ENCODE results near the gene CDC40.

The CDC40 gene

DNA sequence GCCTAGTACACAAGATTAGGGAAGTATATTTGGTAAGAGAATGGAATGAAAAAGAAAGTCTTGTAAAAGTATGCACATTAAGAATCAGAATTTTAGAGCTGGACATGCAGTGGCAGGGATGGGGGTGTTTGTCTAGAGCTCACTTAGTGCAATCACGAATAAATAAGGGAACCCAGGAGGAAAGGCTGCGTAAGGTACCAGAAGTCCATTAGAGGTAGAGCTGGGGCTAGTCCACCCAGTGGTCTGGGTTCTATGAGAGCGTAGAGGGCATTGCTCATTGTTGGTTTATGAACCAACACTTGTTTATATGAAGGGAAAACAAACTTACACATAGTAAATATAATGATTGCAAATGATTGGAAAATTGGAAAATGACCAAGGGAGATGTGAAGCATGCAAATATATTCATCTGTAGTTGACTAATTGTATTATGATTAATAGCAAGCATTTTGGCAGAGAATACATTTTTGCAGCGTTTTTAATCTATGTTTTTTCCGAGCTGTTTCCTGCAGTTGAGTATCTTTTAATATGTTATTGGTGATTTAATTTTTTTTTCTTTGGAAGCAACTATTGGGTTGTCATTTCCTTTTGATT, 3.2 kb downstream of the CDC40 start:
- no peak overlapping the region for H3K4me3 ChIP-seq (replicated peaks; ENCODE audit: low read depth, low read length)
- no peak for DNase-seq (ENCODE audit: extremely low read depth, low read depth)
- TF ChIP-seq, protein P1, sequence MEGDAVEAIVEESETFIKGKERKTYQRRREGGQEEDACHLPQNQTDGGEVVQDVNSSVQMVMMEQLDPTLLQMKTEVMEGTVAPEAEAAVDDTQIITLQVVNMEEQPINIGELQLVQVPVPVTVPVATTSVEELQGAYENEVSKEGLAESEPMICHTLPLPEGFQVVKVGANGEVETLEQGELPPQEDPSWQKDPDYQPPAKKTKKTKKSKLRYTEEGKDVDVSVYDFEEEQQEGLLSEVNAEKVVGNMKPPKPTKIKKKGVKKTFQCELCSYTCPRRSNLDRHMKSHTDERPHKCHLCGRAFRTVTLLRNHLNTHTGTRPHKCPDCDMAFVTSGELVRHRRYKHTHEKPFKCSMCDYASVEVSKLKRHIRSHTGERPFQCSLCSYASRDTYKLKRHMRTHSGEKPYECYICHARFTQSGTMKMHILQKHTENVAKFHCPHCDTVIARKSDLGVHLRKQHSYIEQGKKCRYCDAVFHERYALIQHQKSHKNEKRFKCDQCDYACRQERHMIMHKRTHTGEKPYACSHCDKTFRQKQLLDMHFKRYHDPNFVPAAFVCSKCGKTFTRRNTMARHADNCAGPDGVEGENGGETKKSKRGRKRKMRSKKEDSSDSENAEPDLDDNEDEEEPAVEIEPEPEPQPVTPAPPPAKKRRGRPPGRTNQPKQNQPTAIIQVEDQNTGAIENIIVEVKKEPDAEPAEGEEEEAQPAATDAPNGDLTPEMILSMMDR (IDR thresholded peaks at IDR 0.05; ENCODE audit: low read depth, low read length, missing control alignments): no peak

DNA sequence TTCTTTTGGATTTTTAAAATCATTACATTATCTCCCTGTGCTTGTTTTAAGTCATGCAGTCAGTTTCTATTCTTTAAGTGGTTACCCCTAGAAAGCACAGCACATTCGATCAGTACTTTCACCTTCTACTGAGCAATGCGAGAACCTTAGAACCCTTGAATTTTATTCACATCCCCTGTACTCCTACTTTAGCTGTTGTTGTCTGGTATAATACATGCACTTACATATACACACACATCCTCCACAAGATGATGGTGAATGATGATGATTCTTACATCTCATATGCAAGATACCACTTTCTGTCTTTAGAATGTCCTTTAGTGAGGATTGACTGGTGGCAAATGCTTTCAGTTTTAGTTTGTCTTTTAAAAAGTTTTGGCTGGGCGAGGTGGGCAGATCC, 5.7 kb downstream of the CDC40 start:
- TF ChIP-seq, protein P1 (IDR thresholded peaks at IDR 0.05; ENCODE audit: low read depth, low read length, missing control alignments): no peak
- no peak for DNase-seq (ENCODE audit: extremely low read depth, low read depth)
- H3K4me3 ChIP-seq (replicated peaks; ENCODE audit: low read depth, low read length): no peak overlapping the region

DNA sequence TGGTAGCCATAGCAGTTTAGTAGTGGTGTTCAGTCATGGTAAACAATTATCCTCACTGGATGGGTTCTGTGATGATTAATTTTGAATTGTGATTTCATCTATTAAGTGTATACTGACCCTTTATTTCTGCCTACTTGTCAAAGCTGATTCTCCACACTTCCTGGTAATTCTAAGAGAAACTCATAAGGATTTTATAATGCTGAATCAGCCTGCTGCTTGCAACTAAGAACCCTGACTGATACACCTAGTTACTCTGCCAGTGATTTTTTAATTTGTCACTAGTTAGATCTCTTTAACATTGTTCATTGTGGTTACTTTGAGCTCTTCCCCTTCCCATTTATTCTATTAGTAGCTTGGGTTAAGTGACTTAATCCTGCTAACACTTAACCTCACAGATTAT, 8.6 kb downstream of the CDC40 start:
- DNase-seq (ENCODE audit: extremely low read depth, low read depth): no peak
- H3K4me3 ChIP-seq (replicated peaks; ENCODE audit: low read depth, low read length): no peak overlapping the region
- TF ChIP-seq, protein P1 (IDR thresholded peaks at IDR 0.05; ENCODE audit: low read depth, low read length, missing control alignments): no peak

DNA sequence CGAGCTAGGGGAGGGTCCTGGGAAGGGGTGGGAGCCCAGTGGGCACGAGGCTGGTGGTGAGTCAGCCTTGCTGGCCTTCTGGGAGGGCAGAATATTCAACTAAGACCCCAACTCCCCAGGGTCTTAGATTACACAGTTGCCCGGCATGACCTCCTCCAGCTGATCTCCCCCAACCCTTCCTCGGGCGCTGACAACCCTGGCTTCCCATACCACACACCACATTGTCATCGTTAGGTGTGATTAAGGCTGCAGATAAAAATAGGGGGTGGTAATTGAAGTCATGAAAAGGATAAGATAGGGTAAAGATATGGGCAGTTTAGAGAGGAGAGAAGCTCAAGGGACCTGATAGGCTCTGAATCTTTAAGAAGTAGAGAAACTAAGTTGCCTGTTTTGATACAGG, 10.5 kb downstream of the CDC40 start:
- TF ChIP-seq, protein P1 (IDR thresholded peaks at IDR 0.05; ENCODE audit: low read depth, low read length, missing control alignments): no peak

DNA sequence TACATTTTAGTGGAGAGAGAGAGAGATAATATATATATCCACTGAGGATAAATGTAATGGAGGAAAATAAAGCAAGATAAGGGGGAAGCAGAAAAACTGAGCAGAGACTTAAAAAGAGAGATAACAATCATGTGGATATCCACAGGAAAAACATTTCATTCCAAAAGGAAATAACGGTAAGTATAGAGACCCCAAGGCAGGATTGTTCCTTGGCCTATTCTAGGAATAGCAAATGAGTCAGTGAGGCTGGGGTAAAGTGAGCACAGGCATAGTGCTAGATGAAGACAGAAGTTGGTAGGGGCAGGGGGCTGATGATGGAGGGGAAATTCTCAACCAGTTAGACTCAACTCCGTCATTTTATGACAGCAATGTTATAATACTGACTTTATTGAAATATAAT, 11.2 kb downstream of the CDC40 start:
- no peak overlapping the region for H3K4me3 ChIP-seq (replicated peaks; ENCODE audit: low read depth, low read length)
- no peak for DNase-seq (ENCODE audit: extremely low read depth, low read depth)
- TF ChIP-seq, protein P1 (IDR thresholded peaks at IDR 0.05; ENCODE audit: low read depth, low read length, missing control alignments): no peak

More for the DNA sequence above, 10.5 kb downstream of the CDC40 start:
- no peak for DNase-seq (ENCODE audit: extremely low read depth, low read depth)
- H3K4me3 ChIP-seq (replicated peaks; ENCODE audit: low read depth, low read length): no peak overlapping the region

DNA sequence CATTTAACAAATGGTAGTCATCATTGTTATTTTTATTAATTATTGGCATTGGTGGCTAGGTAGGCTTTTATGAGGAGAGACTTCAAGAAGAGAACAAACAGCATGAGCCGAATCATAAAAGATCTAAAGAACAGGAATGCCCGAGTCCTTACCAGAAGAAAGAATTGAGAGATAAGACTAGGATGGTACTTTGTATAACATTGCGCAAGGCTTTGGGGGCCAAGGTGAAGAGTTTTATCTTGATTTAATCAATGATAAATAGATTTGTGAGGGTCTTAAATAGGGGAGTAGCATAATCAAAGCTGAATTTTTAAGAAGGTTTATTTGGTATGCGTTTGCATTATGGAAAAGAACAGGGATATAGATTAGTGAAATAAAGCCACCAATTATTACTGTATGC, 15.4 kb downstream of the CDC40 start:
- TF ChIP-seq, protein P1 (IDR thresholded peaks at IDR 0.05; ENCODE audit: low read depth, low read length, missing control alignments): no peak
- H3K4me3 ChIP-seq (replicated peaks; ENCODE audit: low read depth, low read length): no peak overlapping the region
- DNase-seq (ENCODE audit: extremely low read depth, low read depth): no peak

DNA sequence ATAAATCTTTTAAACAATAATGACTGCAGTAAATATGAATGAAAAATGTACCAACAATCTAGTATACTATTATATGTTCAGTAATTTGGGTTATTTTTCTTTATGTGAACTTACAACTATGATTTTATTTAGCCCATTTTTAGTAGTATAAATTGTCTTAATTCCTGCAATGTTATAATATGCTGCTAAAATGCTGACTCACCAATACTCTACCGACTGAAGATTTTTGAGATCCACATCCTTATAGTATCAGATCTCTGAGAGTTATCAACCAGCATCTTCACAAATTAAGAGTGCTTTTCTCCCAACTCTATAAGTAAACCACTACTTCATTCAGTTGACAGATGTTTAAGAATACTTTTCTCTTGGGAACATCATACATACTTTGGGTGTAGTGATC, 16.6 kb downstream of the CDC40 start:
- TF ChIP-seq, protein P1 (IDR thresholded peaks at IDR 0.05; ENCODE audit: low read depth, low read length, missing control alignments): no peak
- no peak for DNase-seq (ENCODE audit: extremely low read depth, low read depth)
- H3K4me3 ChIP-seq (replicated peaks; ENCODE audit: low read depth, low read length): no peak overlapping the region

Measured in HFF-Myc (cell line).